Upper lobe of right lung (tissue), 1 donor: ENCODE results near the gene ZNF654. TPM values are rescaled to one million over a fixed set of nuclear protein-coding genes. Genes with fewer than 3 reads are reported as not detected.

Experiments
- ATAC-seq: fragments of 200-7000 bp; cut with Tn5 transposase; one replicate; pipeline ENCODE4 v1.9.1; 2020; ENCODE audit warnings: mild to moderate bottlenecking, moderate library complexity
- DNase-seq: peaks from one replicate; pipeline ENCODE4 v3.0.0-alpha.2; 2020
- H3K27ac ChIP-seq: fragments of 200-600 bp; one replicate; pipeline ENCODE4 v1.8.0; 2022
- H3K27me3 ChIP-seq: fragments of 200-600 bp; one replicate; pipeline ENCODE4 v1.8.0; 2022; ENCODE audit warnings: mild to moderate bottlenecking
- H3K36me3 ChIP-seq: fragments of 200-600 bp; one replicate; pipeline ENCODE4 v1.8.0; 2022
- H3K4me1 ChIP-seq: fragments of 200-600 bp; one replicate; pipeline ENCODE4 v1.8.0; 2022
- H3K4me3 ChIP-seq: fragments of 200-600 bp; one replicate; pipeline ENCODE4 v1.8.0; 2022; ENCODE audit warnings: mild to moderate bottlenecking
- H3K9me3 ChIP-seq: fragments of 200-600 bp; one replicate; pipeline ENCODE4 v1.8.0; 2022
- CTCF ChIP-seq: fragments of 200-600 bp; IDR thresholded peaks from one replicate; pipeline ENCODE4 v1.8.0; 2022; ENCODE audit warnings: antibody characterized with exemption
- intact Hi-C: fragments of 100-400 bp; cut with DNase I; formaldehyde crosslinking; loops from one replicate; pipeline ENCODE4 v1.11.0; 2022
- total RNA-seq: library from RNA; stranded (reverse); fragmentation: NEBNext Ultra II Directional; extraction: Animal tissue kit (Norgen Biotek cat#: 25700); gene quantifications from one replicate; pipeline ENCODE4 v1.2.1, GENCODE V29; 2021
- donor health status: DM: no; HTN: yes; CAD: no; lungs with severe emphysema.

ZNF654 gene
- total RNA-seq, 1 donor from 2014 or later = 20.6 TPM

- Histone ChIP-seq H3K4me3 (no peak overlapping the region), H3K9me3 (no peaks in the 10 kb centered on the region), H3K36me3 (no peaks in the 10 kb centered on the region), H3K27me3 (no peaks in the 10 kb centered on the region), H3K27ac (no peak overlapping the region), H3K4me1 (peaks cover 16% of the 10 kb centered on the region)
- no peak for DNase-seq
- intact Hi-C loops = no loop called here
- TF ChIP-seq CTCF = no peak
- peak; percentile 58 for ATAC-seq
Observed at GRCh38 chr3:88034491-88035275, 24.4 kb upstream of the ZNF654 start.

GRCh38 chr3:88036221-88036620 is 22.8 kb upstream of the ZNF654 start:
- no peaks in the 10 kb centered on the region for H3K36me3 ChIP-seq
- no peak for TF ChIP-seq CTCF
- intact Hi-C loops = no loop called here
- ATAC-seq (no peak), DNase-seq (no peak)
- H3K4me3 ChIP-seq = no peak overlapping the region
- no peaks in the 10 kb centered on the region for H3K27me3 ChIP-seq
- H3K27ac ChIP-seq = no peak overlapping the region
- H3K9me3 ChIP-seq = no peaks in the 10 kb centered on the region
- peaks cover 11% of the 10 kb centered on the region for H3K4me1 ChIP-seq

- Histone ChIP-seq H3K27me3 (no peaks in the 10 kb centered on the region), H3K4me3 (no peak overlapping the region), H3K27ac (no peak overlapping the region), H3K4me1 (no peaks in the 10 kb centered on the region), H3K9me3 (no peaks in the 10 kb centered on the region), H3K36me3 (no peaks in the 10 kb centered on the region)
- intact Hi-C loops = no loop called here
- ATAC-seq (peak; percentile 34), DNase-seq (no peak)
- TF ChIP-seq CTCF = no peak
Observed at GRCh38 chr3:88038566-88038965, 20.5 kb upstream of the ZNF654 start.

GRCh38 chr3:88040529-88040928 is 18.5 kb upstream of the ZNF654 start:
- intact Hi-C loops = no loop called here
- H3K27me3 ChIP-seq = no peaks in the 10 kb centered on the region
- no peak for TF ChIP-seq CTCF
- no peak for DNase-seq
- no peaks in the 10 kb centered on the region for H3K4me1 ChIP-seq
- H3K4me3 ChIP-seq = no peak overlapping the region
- ATAC-seq = no peak
- no peak overlapping the region for H3K27ac ChIP-seq
- no peaks in the 10 kb centered on the region for H3K36me3 ChIP-seq
- H3K9me3 ChIP-seq = no peaks in the 10 kb centered on the region

- intact Hi-C loops = no loop called here
- Histone ChIP-seq H3K9me3 (no peaks in the 10 kb centered on the region), H3K4me1 (no peaks in the 10 kb centered on the region), H3K27me3 (no peaks in the 10 kb centered on the region), H3K4me3 (no peak overlapping the region), H3K36me3 (no peaks in the 10 kb centered on the region), H3K27ac (no peak overlapping the region)
- TF ChIP-seq CTCF = no peak
- no peak for DNase-seq
- no peak for ATAC-seq
Observed at GRCh38 chr3:88041005-88041404, 18.1 kb upstream of the ZNF654 start.
